Loucy (cell line): ENCODE data around the gene S1PR4.
"Not testable (repeated sequence)": the region's sequence is repeated elsewhere in the genome, so short reads cannot be mapped to it uniquely, and the experiment has no call there.

Source experiments
- H2AFZ ChIP-seq: fragments of 200-600 bp; sonication (generic); 2 replicates; pipeline ENCODE4 v1.6.0; 2016; ENCODE audit warnings: antibody characterized with exemption, mild to moderate bottlenecking, low read length, moderate library complexity
- H3F3A ChIP-seq: fragments of 200-600 bp; 2 replicates; pipeline ENCODE4 v1.6.0; 2016; ENCODE audit warnings: antibody characterized with exemption, low read depth, mild to moderate bottlenecking
- H3K27me3 ChIP-seq: fragments of 200-600 bp; sonication (generic); 2 replicates; pipeline ENCODE4 v1.6.1; 2014; ENCODE audit warnings: low read length, mild to moderate bottlenecking; ENCODE audit not compliant: insufficient read depth, poor library complexity, severe bottlenecking
- H3K36me3 ChIP-seq: fragments of 200-600 bp; sonication (generic); 2 replicates; pipeline ENCODE4 v1.6.1; 2016; ENCODE audit warnings: low read length; ENCODE audit not compliant: insufficient read depth
- H3K4me1 ChIP-seq: fragments of 200-600 bp; sonication (generic); 2 replicates; pipeline ENCODE4 v1.5.1; 2014; ENCODE audit warnings: low read length, mild to moderate bottlenecking; ENCODE audit not compliant: insufficient read depth, poor library complexity, severe bottlenecking
- H3K4me2 ChIP-seq: fragments of 200-600 bp; sonication (generic); 2 replicates; pipeline ENCODE4 v1.6.0; 2014; ENCODE audit warnings: antibody characterized with exemption, low read length, low read depth, mild to moderate bottlenecking; ENCODE audit not compliant: poor library complexity, severe bottlenecking
- H3K4me3 ChIP-seq: fragments of 200-600 bp; sonication (generic); 2 replicates; pipeline ENCODE4 v1.5.1; 2014; ENCODE audit warnings: low read length, mild to moderate bottlenecking, mixed read lengths; ENCODE audit not compliant: poor library complexity, severe bottlenecking
- H3K79me2 ChIP-seq: fragments of 200-600 bp; sonication (generic); 2 replicates; pipeline ENCODE4 v1.6.1; 2014; ENCODE audit warnings: low read length; ENCODE audit not compliant: insufficient read depth
- H3K9ac ChIP-seq: fragments of 200-600 bp; sonication (generic); 2 replicates; pipeline ENCODE4 v1.6.0; 2014; ENCODE audit warnings: mild to moderate bottlenecking, low read depth, low read length, moderate library complexity; ENCODE audit not compliant: poor library complexity, severe bottlenecking
- H3K9me2 ChIP-seq: fragments of 200-600 bp; sonication (generic); replicated peaks from 2 replicates; pipeline ENCODE4 v1.6.1; 2016; ENCODE audit warnings: low read depth, low read length, mixed read lengths
- H3K9me3 ChIP-seq: fragments of 200-600 bp; sonication (generic); 2 replicates; pipeline ENCODE4 v1.6.1; 2014; ENCODE audit warnings: mild to moderate bottlenecking, antibody characterized with exemption, low read length, low read depth; ENCODE audit not compliant: insufficient read depth
- H4K20me1 ChIP-seq: fragments of 200-600 bp; sonication (generic); 2 replicates; pipeline ENCODE4 v1.6.0; 2014; ENCODE audit warnings: antibody characterized with exemption, low read length, mild to moderate bottlenecking; ENCODE audit not compliant: insufficient read depth, poor library complexity, severe bottlenecking
- EZH2phosphoT487 ChIP-seq: fragments of 200-600 bp; IDR thresholded peaks from 2 replicates; pipeline ENCODE4 v1.6.1; 2018; ENCODE audit warnings: antibody characterized with exemption, mild to moderate bottlenecking, moderate library complexity, borderline replicate concordance
- TF ChIP-seq, protein P1 (sequence below): fragments of 200-600 bp; sonication (generic); conservative IDR thresholded peaks from 2 replicates; pipeline ENCODE4 v1.5.1; 2014; ENCODE audit warnings: mild to moderate bottlenecking, antibody characterized with exemption, low read length

The S1PR4 gene

DNA sequence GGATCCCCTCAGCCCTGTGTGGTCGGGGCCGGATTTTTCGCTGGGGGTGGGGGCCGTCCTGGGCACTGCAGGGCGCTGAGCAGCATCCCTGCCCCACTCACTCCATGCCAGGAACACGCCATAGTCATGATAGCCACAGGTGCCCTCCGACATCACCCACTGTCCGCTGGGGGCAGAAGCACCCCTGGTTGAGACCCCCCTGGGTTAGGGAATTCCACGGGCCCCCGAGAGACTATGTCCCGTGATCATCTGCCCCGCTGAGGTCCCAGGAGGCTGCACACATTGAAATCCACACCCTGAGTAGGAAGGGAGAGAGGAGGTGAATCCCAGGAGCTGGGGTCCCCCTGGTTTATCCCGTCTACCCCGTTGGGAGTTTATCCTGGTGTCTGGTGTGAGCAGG is 23.3 kb downstream of the S1PR4 start:
- no peak overlapping the region for H3K4me2 ChIP-seq
- no peaks in the 10 kb centered on the region for H4K20me1 ChIP-seq
- no peaks in the 10 kb centered on the region for H3K79me2 ChIP-seq
- H3K9ac ChIP-seq, result no peak overlapping the region
- no peaks in the 10 kb centered on the region for H3K9me2 ChIP-seq
- no peak overlapping the region for H3K4me3 ChIP-seq
- H2AFZ ChIP-seq, result no peak overlapping the region
- H3F3A ChIP-seq, result no peaks in the 10 kb centered on the region
- H3K9me3 ChIP-seq, result no peaks in the 10 kb centered on the region
- H3K4me1 ChIP-seq, result no peaks in the 10 kb centered on the region
- no peaks in the 10 kb centered on the region for H3K27me3 ChIP-seq
- TF ChIP-seq, protein P1, sequence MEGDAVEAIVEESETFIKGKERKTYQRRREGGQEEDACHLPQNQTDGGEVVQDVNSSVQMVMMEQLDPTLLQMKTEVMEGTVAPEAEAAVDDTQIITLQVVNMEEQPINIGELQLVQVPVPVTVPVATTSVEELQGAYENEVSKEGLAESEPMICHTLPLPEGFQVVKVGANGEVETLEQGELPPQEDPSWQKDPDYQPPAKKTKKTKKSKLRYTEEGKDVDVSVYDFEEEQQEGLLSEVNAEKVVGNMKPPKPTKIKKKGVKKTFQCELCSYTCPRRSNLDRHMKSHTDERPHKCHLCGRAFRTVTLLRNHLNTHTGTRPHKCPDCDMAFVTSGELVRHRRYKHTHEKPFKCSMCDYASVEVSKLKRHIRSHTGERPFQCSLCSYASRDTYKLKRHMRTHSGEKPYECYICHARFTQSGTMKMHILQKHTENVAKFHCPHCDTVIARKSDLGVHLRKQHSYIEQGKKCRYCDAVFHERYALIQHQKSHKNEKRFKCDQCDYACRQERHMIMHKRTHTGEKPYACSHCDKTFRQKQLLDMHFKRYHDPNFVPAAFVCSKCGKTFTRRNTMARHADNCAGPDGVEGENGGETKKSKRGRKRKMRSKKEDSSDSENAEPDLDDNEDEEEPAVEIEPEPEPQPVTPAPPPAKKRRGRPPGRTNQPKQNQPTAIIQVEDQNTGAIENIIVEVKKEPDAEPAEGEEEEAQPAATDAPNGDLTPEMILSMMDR, result no peak
- TF ChIP-seq EZH2phosphoT487, result no peak
- no peaks in the 10 kb centered on the region for H3K36me3 ChIP-seq

DNA sequence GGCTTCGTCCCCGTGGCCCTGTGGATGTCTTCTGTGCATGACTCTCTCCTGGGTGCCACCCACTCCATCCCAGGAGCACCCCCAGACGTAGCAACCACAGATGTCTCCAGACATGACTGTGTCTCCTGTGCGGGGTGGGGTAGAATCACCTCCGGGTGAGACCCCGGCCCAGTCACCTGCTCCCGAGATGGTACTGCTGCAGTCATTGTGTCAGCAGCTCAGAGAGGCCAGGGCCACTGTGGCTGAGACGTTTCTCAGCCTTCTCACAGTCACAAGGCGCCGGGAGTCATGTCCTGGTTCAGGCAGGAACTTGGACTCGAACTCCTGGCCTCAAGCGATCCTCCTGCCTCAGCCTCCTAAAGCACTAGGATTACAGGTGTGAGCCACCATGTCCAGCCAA is 23.8 kb downstream of the S1PR4 start:
- H3K36me3 ChIP-seq, result no peaks in the 10 kb centered on the region
- no peak overlapping the region for H3K4me3 ChIP-seq
- H3F3A ChIP-seq, result no peaks in the 10 kb centered on the region
- no peaks in the 10 kb centered on the region for H3K79me2 ChIP-seq
- no peak overlapping the region for H3K4me2 ChIP-seq
- no peaks in the 10 kb centered on the region for H3K4me1 ChIP-seq
- H2AFZ ChIP-seq, result no peak overlapping the region
- H3K27me3 ChIP-seq, result no peaks in the 10 kb centered on the region
- no peaks in the 10 kb centered on the region for H3K9me2 ChIP-seq
- TF ChIP-seq EZH2phosphoT487, result no peak
- TF ChIP-seq, protein P1, result no peak
- H4K20me1 ChIP-seq, result no peaks in the 10 kb centered on the region
- H3K9me3 ChIP-seq, result no peaks in the 10 kb centered on the region
- H3K9ac ChIP-seq, result no peak overlapping the region

DNA sequence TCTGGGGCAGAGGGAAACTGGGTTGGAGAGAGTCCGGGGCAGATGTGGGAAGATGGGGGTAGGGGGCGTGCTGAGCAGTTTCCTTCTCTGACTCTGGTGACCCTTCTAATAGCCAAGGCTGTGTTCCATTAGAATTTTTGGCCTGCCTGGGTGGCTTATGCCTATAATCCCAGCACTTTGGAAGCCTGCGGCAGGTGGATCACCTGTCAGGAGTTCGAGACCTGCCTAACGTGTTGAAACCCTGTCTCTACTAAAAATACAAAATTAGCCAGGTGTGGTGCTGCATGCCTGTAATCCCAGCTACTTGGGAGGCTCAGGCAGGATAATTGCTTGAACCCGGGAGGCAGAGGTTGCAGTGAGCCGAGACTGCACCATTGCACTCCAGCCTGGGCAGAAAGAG is 24.3 kb downstream of the S1PR4 start:
- H3K4me2 ChIP-seq, H3K36me3 ChIP-seq, H3K27me3 ChIP-seq, H4K20me1 ChIP-seq, H3K4me1 ChIP-seq, H3K9ac ChIP-seq, H2AFZ ChIP-seq, H3K79me2 ChIP-seq, H3F3A ChIP-seq, H3K9me2 ChIP-seq, H3K9me3 ChIP-seq, H3K4me3 ChIP-seq: not testable (repeated sequence)

DNA sequence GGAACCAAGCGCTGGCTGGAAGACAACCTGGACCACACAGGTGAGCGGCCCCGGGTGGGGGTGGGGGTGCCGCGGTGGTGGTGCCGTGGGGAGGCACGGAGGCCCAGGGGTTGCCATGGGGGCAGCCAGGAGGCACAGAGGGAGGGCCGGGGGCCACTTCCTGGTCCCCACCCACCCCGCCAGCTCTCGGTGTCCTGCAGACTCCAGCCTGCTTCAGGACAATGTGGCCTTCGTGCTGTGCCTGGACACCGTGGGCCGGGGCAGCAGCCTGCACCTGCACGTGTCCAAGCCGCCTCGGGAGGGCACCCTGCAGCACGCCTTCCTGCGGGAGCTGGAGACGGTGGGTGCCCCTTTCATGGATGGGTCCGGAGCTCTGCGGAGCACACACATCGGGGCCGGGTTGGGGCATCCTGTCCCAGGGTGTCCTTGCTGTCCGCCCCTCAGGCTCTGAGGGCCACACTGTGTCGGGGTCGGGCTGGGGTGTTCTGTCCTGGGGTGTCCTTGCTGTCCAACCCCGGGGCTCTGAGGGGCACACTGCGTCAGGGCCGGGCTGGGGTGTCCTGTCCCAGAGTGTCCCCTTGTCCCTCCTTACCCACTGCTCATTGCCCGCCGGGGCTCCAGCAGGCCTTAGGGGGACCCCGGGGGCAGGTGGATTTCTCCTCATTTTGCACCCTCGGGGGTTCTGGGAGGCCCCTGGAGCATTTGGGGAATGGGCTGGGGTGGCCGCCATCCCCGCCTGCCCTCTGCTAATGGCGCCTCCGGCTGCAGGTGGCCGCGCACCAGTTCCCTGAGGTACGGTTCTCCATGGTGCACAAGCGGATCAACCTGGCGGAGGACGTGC is 25.5 kb downstream of the S1PR4 start:
- TF ChIP-seq, protein P1, result no peak
- TF ChIP-seq EZH2phosphoT487, result no peak
- H3K4me3 ChIP-seq, result no peak overlapping the region
- no peaks in the 10 kb centered on the region for H4K20me1 ChIP-seq
- no peaks in the 10 kb centered on the region for H3F3A ChIP-seq
- no peaks in the 10 kb centered on the region for H3K36me3 ChIP-seq
- H2AFZ ChIP-seq, result no peak overlapping the region
- H3K9ac ChIP-seq, result no peak overlapping the region
- no peaks in the 10 kb centered on the region for H3K79me2 ChIP-seq
- H3K4me1 ChIP-seq, result no peaks in the 10 kb centered on the region
- H3K9me2 ChIP-seq, result no peaks in the 10 kb centered on the region
- H3K27me3 ChIP-seq, result no peaks in the 10 kb centered on the region
- H3K9me3 ChIP-seq, result no peaks in the 10 kb centered on the region
- H3K4me2 ChIP-seq, result no peak overlapping the region
